ENCODE results near the gene USP1.

USP1 gene

GRCh38 chr1:62426237-62426636, 10.6 kb upstream of the USP1 start:
- no peak for DNase-seq (ENCODE audit: low read depth in 2 of 2)

GRCh38 chr1:62426794-62427193, 10.1 kb upstream of the USP1 start:
- DNase-seq (ENCODE audit: low read depth in 2 of 2), result no peak

- DNase-seq (ENCODE audit: low read depth in 2 of 2), result no peak
These were observed 8.5 kb upstream of the USP1 start for GRCh38 chr1:62428351-62428750.

GRCh38 chr1:62429581-62429980, 7.3 kb upstream of the USP1 start:
- DNase-seq (ENCODE audit: low read depth in 2 of 2), result no peak

GRCh38 chr1:62433861-62434617, 2.8 kb upstream of the USP1 start:
- no peak for DNase-seq (ENCODE audit: low read depth in 2 of 2)

- DNase-seq (ENCODE audit: low read depth in 2 of 2), result no peak
These were observed 2.2 kb upstream of the USP1 start for GRCh38 chr1:62434618-62435001.

GRCh38 chr1:62435231-62436038, 1.4 kb upstream of the USP1 start:
- no peak for DNase-seq (ENCODE audit: low read depth in 2 of 2)

GRCh38 chr1:62436039-62436465, 797 bp upstream of the USP1 start:
- DNase-seq (ENCODE audit: low read depth in 2 of 2), result peak; percentile 91 to 93

GRCh38 chr1:62437273-62437940, 558 bp downstream of the USP1 start:
- peak in 1 of 2 donors; percentile 13 for DNase-seq (ENCODE audit: low read depth in 2 of 2)

GRCh38 chr1:62438163-62438562, 1.3 kb downstream of the USP1 start:
- DNase-seq (ENCODE audit: low read depth in 2 of 2), result no peak

- DNase-seq (ENCODE audit: low read depth in 2 of 2), result no peak
These were observed 3.0 kb downstream of the USP1 start for GRCh38 chr1:62439652-62440371.

GRCh38 chr1:62444701-62445100, 7.9 kb downstream of the USP1 start:
- DNase-seq (ENCODE audit: low read depth in 2 of 2), result no peak

- DNase-seq (ENCODE audit: low read depth in 2 of 2), result no peak
These were observed 11.5 kb downstream of the USP1 start for GRCh38 chr1:62448221-62448933.

GRCh38 chr1:62450301-62450700, 13.5 kb downstream of the USP1 start:
- no peak for DNase-seq (ENCODE audit: low read depth in 2 of 2)

GRCh38 chr1:62452951-62453350, 16.1 kb downstream of the USP1 start:
- no peak for DNase-seq (ENCODE audit: low read depth in 2 of 2)

GRCh38 chr1:62457955-62458354, 21.1 kb downstream of the USP1 start:
- no peak for DNase-seq (ENCODE audit: low read depth in 2 of 2)

GRCh38 chr1:62462370-62462769, 25.5 kb downstream of the USP1 start:
- no peak for DNase-seq (ENCODE audit: low read depth in 2 of 2)

GRCh38 chr1:62467092-62467491, 30.2 kb downstream of the USP1 start:
- DNase-seq (ENCODE audit: low read depth in 2 of 2), result no peak

- DNase-seq (ENCODE audit: low read depth in 2 of 2), result no peak
These were observed 39.8 kb downstream of the USP1 start for GRCh38 chr1:62476525-62477219.

GRCh38 chr1:62481681-62482080, 44.8 kb downstream of the USP1 start:
- no peak for DNase-seq (ENCODE audit: low read depth in 2 of 2)

Measured in stimulated activated CD8-positive, alpha-beta memory T cell treated with anti-CD3 and anti-CD28 coated beads, Interleukin-2, amount 100 ng/mL, for 1 hour (primary cell).